AG04450 (cell line): ENCODE measurements around the gene OST4. TPM values are rescaled to one million over a fixed set of nuclear protein-coding genes. Genes with fewer than 3 reads are reported as not detected.

Experiments
- CTCF ChIA-PET: fragments of 300-600, 350-600 bp; formaldehyde crosslinking; extraction: SDS; loops from one replicate; lab custom pipeline; 2022; ENCODE audit warnings: antibody characterized with exemption, inconsistent platforms; lab: Charles Lee
- POLR2A ChIA-PET: fragments of 350-600 bp; formaldehyde crosslinking; extraction: SDS; loops from one replicate; lab custom pipeline; 2021; ENCODE audit warnings: antibody characterized with exemption, inconsistent platforms; lab: Yijun Ruan, JAX
- DNase-seq: peaks from one replicate; pipeline ENCODE4 v3.0.0-alpha.2; 2011; ENCODE audit warnings: low read depth, low spot score
- H3K27ac ChIP-seq: one replicate; pipeline ENCODE4 v1.5.1; 2012; ENCODE audit warnings: low read depth, low read length, control low read depth
- H3K27me3 ChIP-seq: one replicate; pipeline ENCODE4 v1.6.0; 2012; ENCODE audit warnings: low read length; ENCODE audit not compliant: control insufficient read depth, insufficient read depth
- H3K4me3 ChIP-seq: 2 replicates; pipeline ENCODE4 v1.5.1; 2011; ENCODE audit warnings: mild to moderate bottlenecking, low read depth, low read length, control low read depth
- H3K9me3 ChIP-seq: 2 replicates; pipeline ENCODE4 v1.5.1; 2012; ENCODE audit warnings: low read length; ENCODE audit not compliant: control insufficient read depth, insufficient read depth
- polyA plus RNA-seq: library from polyadenylated mRNA; depleted of rRNA; stranded (reverse); fragments of >200 nt; gene quantifications from 2 replicates; pipeline ENCODE4 v1.2.3, GENCODE V29; 2011
- TF ChIP-seq, protein P1 (sequence below): IDR thresholded peaks from 2 replicates; pipeline ENCODE4 v1.5.1; 2011; ENCODE audit warnings: low read depth, low read length, control low read depth, inconsistent platforms

The OST4 gene
- polyA plus RNA-seq, 1 experiment, result 679 TPM

DNA sequence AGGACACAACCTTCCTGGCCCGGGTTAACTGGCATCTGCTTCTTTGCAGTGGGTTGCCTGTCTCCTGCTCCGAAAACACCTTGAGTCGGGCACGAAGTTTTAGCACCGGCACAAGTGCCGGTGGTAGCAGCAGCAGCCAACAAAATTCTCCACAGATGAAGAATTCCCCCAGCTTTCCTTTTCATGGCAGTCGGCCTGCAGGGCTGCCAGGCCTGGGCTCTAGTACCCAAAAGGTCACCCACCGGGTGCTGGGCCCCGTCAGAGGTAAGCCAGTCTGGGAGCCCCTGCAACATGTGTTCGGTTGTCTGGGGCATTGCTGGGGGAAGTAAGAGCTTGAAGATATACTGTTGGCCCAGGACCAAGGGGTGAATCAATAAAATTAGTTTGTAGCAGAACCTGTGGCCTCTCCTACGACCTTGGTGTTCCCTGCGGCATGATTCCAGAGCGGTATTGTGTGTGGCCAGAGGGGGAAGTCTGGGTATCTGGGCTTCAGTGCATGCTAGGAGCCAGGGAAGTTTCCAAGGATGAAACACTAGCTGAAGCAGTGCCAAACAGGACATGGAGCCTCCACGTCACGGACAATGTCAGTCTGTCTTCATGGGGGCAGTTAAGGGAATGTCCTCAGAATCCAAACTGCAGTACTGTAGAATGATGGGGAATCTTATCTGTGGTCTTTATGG, 12.2 kb downstream of the OST4 start:
- TF ChIP-seq, protein P1, sequence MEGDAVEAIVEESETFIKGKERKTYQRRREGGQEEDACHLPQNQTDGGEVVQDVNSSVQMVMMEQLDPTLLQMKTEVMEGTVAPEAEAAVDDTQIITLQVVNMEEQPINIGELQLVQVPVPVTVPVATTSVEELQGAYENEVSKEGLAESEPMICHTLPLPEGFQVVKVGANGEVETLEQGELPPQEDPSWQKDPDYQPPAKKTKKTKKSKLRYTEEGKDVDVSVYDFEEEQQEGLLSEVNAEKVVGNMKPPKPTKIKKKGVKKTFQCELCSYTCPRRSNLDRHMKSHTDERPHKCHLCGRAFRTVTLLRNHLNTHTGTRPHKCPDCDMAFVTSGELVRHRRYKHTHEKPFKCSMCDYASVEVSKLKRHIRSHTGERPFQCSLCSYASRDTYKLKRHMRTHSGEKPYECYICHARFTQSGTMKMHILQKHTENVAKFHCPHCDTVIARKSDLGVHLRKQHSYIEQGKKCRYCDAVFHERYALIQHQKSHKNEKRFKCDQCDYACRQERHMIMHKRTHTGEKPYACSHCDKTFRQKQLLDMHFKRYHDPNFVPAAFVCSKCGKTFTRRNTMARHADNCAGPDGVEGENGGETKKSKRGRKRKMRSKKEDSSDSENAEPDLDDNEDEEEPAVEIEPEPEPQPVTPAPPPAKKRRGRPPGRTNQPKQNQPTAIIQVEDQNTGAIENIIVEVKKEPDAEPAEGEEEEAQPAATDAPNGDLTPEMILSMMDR, result no peak
- no peak overlapping the region for H3K4me3 ChIP-seq
- POLR2A ChIA-PET, result interaction anchor here (0.7 to 3.0 kb wide), 4 partner anchors 9 to 41 kb away, joined by 3 to 10 read pairs (median 4); partner anchors contain the start of gene OST4
- no peaks in the 10 kb centered on the region for H3K27me3 ChIP-seq
- no peaks in the 10 kb centered on the region for H3K9me3 ChIP-seq
- DNase-seq, result no peak
- CTCF ChIA-PET, result interaction anchor here (0.6 kb wide), 1 partner anchor 213 kb away, joined by 3 read pairs; no protein-coding TSS in a partner anchor
- H3K27ac ChIP-seq, result no peak overlapping the region

DNA sequence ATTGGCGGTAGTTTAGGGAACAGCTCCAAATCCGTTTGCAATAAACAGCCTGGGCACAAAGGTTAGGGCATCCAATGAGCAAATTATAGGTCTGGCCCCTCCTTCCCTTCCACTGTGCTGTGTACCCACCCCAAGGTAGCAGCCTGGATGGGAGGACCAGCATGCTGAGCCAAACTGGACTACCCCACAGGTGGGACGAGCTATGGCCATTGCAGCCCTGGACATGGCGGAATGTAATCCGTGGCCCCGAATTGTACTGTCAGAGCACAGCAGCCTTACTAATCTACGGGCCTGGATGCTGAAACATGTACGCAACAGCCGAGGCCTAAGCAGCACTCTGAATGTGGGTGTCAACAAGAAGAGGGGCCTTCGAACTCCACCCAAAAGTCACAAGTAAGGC, 13.2 kb downstream of the OST4 start:
- no peak for DNase-seq
- Histone ChIP-seq H3K4me3 (no peak overlapping the region), H3K27ac (no peak overlapping the region), H3K9me3 (no peaks in the 10 kb centered on the region), H3K27me3 (no peaks in the 10 kb centered on the region)
- ChIA-PET POLR2A (interaction anchor here (0.9 to 3.0 kb wide), 5 partner anchors 8 to 222 kb away, joined by 4 to 10 read pairs (median 4); partner anchors contain the start of gene OST4), CTCF (no interaction called here)
- TF ChIP-seq, protein P1, result no peak

DNA sequence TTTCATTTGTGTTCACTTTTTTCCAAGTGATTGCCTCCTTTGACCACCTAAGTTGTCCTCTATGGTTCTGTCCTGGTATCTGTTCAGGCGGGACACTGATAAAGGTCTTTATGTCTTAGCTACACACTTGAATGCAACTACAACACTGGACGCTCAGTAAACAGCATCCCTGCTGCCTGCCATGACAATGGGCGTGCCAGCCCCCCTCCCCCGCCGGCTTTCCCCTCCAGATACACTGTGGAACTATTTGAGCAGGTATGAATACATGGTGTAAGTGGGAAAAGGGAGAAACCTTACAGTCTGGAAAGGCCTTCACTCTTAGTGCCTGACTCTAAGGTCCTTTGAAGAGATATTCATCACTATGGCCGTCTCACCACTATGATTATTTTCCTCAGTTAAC, 14.3 kb downstream of the OST4 start:
- TF ChIP-seq, protein P1, result no peak
- Histone ChIP-seq H3K4me3 (no peak overlapping the region), H3K9me3 (no peaks in the 10 kb centered on the region), H3K27ac (no peak overlapping the region), H3K27me3 (no peaks in the 10 kb centered on the region)
- POLR2A ChIA-PET, result interaction anchor here (2.2 kb wide), 1 partner anchor 24 kb away, joined by 6 read pairs; no protein-coding TSS in a partner anchor
- CTCF ChIA-PET, result interaction anchor here (1.2 kb wide), 1 partner anchor 24 kb away, joined by 3 read pairs; no protein-coding TSS in a partner anchor
- no peak for DNase-seq

DNA sequence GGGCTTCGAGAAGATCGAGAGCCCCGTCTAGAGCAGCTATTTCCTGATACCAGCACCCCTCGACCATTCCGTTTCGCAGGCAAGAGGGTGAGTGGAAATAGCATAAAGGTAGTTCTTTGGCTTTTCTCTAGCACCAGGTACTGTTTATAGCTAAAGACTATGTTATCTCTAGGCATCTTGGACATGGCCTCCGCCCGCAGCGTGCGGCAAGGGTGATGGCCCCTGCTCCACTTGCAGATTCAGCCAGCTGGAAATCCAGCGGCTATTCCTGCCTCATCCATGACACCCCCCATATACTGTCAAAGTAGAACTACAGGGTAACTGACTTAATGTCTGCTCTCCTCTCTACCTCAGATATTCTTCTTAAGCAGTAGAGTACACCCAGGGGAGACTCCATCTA, 16.7 kb downstream of the OST4 start:
- H3K27me3 ChIP-seq, result no peaks in the 10 kb centered on the region
- TF ChIP-seq, protein P1, result no peak
- no peak for DNase-seq
- H3K4me3 ChIP-seq, result no peak overlapping the region
- H3K27ac ChIP-seq, result no peak overlapping the region
- ChIA-PET POLR2A (interaction anchor here (0.6 to 7.6 kb wide), 3 partner anchors 8 to 30 kb away, joined by 4 to 53 read pairs (median 4); partner anchors contain the start of gene KHK), CTCF (interaction anchor here (0.7 to 1.4 kb wide), 3 partner anchors 13 to 208 kb away, joined by 3 to 4 read pairs (median 3); no protein-coding TSS in a partner anchor)
- H3K9me3 ChIP-seq, result no peaks in the 10 kb centered on the region; the same call in 1 of the 2 replicates

DNA sequence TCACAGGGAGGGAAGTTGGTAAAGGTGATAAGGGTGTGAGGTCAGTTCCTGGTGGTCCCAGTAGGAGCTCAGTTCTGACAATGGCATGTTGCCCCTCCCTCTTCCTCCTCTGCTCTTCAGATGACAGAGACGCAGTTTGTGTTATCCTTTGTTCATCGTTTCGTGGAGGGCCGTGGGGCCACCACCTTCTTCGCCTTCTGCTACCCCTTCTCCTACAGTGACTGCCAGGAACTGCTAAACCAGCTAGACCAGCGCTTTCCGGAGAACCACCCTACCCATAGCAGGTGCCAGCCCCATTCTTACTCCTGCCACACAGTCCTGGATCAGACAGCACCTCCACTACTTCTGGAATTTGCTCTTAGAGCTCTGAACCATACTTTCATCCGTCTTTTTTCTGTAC, 17.7 kb downstream of the OST4 start:
- POLR2A ChIA-PET, result interaction anchor here (0.6 to 7.6 kb wide), 5 partner anchors 18 to 255 kb away, joined by 3 to 53 read pairs (median 5); partner anchors contain the start of genes EMILIN1, KHK and OST4
- TF ChIP-seq, protein P1, result no peak
- Histone ChIP-seq H3K27me3 (no peaks in the 10 kb centered on the region), H3K4me3 (no peak overlapping the region), H3K9me3 (no peaks in the 10 kb centered on the region; the same call in 1 of the 2 replicates), H3K27ac (no peak overlapping the region)
- CTCF ChIA-PET, result interaction anchor here (1.0 to 1.6 kb wide), 3 partner anchors 19 to 207 kb away, joined by 3 to 4 read pairs (median 4); no protein-coding TSS in a partner anchor
- no peak for DNase-seq
